Measurements from ENCODE around the gene TRIM47.

TRIM47 gene

GRCh38 chr17:75849279-75849646 lies 29.1 kb downstream of the TRIM47 start:
- H3K27ac ChIP-seq (ENCODE audit: low read length): peak overlapping the region; percentile 31
- H3K27me3 ChIP-seq (ENCODE audit: low read depth, low read length): no peaks in the 10 kb centered on the region
- H3K4me1 ChIP-seq (ENCODE audit: control insufficient read depth in 1 of 2, insufficient read depth in 2 of 2, low read length in 2 of 2): peaks cover 13 to 62% of the 10 kb centered on the region in 2 donors
- no peak overlapping the region for H3K4me3 ChIP-seq (ENCODE audit: low read depth in 1 of 2, low read length in 2 of 2)
- peaks cover 33 to 58% of the 10 kb centered on the region in 2 donors for H3K36me3 ChIP-seq (ENCODE audit: control insufficient read depth in 1 of 2, insufficient read depth in 2 of 2, low read length in 2 of 2)
- no peaks in the 10 kb centered on the region for H3K9me3 ChIP-seq (ENCODE audit: control insufficient read depth in 1 of 2, low read length in 2 of 2)

DNA sequence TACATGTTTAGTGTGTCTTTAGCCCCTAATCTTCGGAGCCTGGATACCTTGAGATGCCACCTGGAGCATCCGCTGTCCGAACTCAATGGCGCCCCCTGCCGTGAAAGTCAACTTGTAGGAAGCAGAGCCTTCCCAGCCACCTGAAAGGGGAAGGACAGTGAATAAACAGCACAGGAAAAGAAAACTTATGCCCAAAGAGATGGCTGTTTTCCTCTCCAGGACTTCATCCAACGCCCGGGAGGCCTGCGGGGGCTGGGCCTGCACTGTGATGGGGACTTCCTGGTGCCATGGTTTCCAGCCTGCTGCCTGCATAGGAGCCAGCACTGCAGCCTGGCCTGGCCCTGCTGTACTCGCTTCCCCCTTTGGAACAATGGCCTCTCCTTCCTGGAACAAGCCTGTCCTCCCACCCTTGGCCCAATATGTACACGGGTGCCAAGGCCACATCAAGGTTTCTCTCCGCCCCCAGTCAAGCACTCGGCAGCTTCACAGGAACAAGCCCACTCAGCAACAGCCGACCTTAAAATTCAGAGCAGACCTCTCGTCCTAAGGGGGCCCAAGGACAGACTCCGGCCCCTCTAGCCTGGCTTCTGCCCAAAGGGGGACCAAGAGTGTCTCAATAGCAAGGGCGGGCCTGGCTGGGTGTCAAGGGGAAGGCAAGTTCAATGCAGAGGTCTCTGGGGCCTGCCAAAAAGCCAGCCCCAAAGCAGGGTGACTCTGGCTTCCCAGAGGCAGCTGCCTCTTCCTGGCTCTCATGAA lies 29.7 kb downstream of the TRIM47 start:
- no peaks in the 10 kb centered on the region for H3K9me3 ChIP-seq (ENCODE audit: control insufficient read depth in 1 of 2, low read length in 2 of 2)
- no peak overlapping the region for H3K4me3 ChIP-seq (ENCODE audit: low read depth in 1 of 2, low read length in 2 of 2)
- H3K4me1 ChIP-seq (ENCODE audit: control insufficient read depth in 1 of 2, insufficient read depth in 2 of 2, low read length in 2 of 2): peaks cover 13 to 56% of the 10 kb centered on the region in 2 donors
- no peaks in the 10 kb centered on the region for H3K27me3 ChIP-seq (ENCODE audit: low read depth, low read length)
- peak overlapping the region; percentile 31 for H3K27ac ChIP-seq (ENCODE audit: low read length)
- peaks cover 33 to 58% of the 10 kb centered on the region in 2 donors for H3K36me3 ChIP-seq (ENCODE audit: control insufficient read depth in 1 of 2, insufficient read depth in 2 of 2, low read length in 2 of 2)

GRCh38 chr17:75847614-75848522 lies 30.5 kb downstream of the TRIM47 start:
- Histone ChIP-seq H3K9me3 (ENCODE audit: control insufficient read depth in 1 of 2, low read length in 2 of 2) (no peaks in the 10 kb centered on the region), H3K36me3 (ENCODE audit: control insufficient read depth in 1 of 2, insufficient read depth in 2 of 2, low read length in 2 of 2) (peaks cover 33 to 58% of the 10 kb centered on the region in 2 donors), H3K27ac (ENCODE audit: low read length) (no peak overlapping the region), H3K27me3 (ENCODE audit: low read depth, low read length) (no peaks in the 10 kb centered on the region), H3K4me1 (ENCODE audit: control insufficient read depth in 1 of 2, insufficient read depth in 2 of 2, low read length in 2 of 2) (peaks cover 13 to 48% of the 10 kb centered on the region in 2 donors), H3K4me3 (ENCODE audit: low read depth in 1 of 2, low read length in 2 of 2) (no peak overlapping the region)

DNA sequence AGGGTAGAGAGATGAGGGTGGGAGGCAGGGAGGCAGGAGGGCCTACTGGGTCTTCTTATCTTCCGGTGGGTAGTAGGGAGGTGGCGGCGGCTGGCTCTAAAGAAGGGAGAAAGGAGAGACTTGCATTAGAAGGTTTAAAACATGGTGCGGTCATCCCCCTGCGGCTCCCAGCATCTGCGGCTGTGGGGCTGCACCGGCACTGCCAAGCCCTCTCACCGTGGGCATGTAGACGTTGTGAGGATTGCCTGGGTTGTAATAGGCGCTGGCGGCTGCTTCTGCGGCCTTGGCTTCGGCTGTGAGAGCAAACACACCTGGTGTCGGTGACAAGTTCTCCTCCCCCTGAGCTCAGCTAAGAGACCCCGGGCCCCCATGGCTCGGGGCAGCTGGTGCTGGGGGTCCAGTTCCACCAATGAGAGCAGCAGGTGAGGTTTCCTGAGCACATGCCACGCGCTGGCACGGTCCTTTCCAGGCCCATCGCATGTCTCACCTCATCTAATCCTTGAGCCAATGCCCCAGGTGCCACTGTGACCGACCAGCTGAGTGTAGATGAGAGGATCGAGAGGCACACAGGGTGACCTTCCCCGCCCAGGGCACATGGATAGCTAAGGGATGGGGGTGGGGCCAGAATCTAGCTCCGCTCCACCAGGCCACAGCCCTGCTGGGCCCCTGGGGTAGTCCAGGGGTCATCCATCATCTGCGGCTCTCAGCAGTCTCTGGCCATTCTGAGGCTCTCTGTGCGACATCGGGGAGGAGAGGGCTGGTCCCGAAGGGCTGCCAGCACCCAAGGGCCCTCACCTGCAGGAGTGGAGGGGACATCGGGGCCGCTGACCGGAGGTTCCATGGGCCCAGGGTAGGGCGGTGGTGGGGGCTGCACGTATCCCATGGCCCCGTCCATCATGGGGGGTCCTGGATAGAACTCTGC lies 31.4 kb downstream of the TRIM47 start:
- H3K4me3 ChIP-seq (ENCODE audit: low read depth in 1 of 2, low read length in 2 of 2): no peak overlapping the region
- H3K27ac ChIP-seq (ENCODE audit: low read length): no peak overlapping the region
- H3K27me3 ChIP-seq (ENCODE audit: low read depth, low read length): no peaks in the 10 kb centered on the region
- no peaks in the 10 kb centered on the region for H3K9me3 ChIP-seq (ENCODE audit: control insufficient read depth in 1 of 2, low read length in 2 of 2)
- peaks cover 13 to 45% of the 10 kb centered on the region in 2 donors for H3K4me1 ChIP-seq (ENCODE audit: control insufficient read depth in 1 of 2, insufficient read depth in 2 of 2, low read length in 2 of 2)
- peaks cover 33 to 58% of the 10 kb centered on the region in 2 donors for H3K36me3 ChIP-seq (ENCODE audit: control insufficient read depth in 1 of 2, insufficient read depth in 2 of 2, low read length in 2 of 2)

DNA sequence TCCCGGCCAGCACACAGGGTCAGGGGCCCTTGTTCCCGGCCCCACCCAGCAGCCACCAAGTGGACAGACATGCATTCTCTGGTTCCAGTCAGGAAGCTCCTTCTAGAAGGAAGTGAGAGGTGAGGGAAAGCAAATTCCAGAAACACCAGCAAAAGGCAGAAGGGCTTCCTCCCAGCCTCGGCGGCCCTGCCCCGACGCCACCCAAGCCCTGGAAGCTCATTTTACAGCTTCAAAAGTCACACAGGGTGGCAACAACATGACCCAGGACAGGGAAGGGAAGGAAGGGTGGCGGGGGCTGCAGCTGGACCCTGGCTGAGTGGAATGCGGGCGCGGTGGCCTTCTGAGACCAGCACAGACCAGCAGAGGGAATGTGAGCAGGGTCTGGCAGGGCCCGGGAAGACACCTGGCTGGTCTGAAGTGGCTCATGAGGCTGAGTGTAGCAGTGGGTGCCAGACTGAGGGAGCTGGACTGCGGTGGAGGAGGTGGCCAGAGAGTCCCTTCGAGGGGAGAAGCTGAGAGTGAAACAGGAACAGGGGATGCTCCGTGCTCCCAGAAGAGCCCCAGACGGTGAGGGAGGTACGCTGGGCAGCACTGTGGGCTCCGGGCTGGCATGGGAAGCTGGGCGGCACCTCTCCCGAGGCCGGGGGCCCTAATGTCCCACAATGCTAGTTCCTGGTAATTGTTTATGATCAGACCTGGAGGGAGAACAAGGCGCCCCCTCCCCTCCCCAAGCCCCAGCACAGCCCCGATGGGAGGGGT lies 32.3 kb downstream of the TRIM47 start:
- no peaks in the 10 kb centered on the region for H3K27me3 ChIP-seq (ENCODE audit: low read depth, low read length)
- no peak overlapping the region for H3K27ac ChIP-seq (ENCODE audit: low read length)
- H3K9me3 ChIP-seq (ENCODE audit: control insufficient read depth in 1 of 2, low read length in 2 of 2): no peaks in the 10 kb centered on the region
- H3K4me1 ChIP-seq (ENCODE audit: control insufficient read depth in 1 of 2, insufficient read depth in 2 of 2, low read length in 2 of 2): peaks cover 13 to 44% of the 10 kb centered on the region in 2 donors
- no peak overlapping the region for H3K4me3 ChIP-seq (ENCODE audit: low read depth in 1 of 2, low read length in 2 of 2)
- peaks cover 28 to 52% of the 10 kb centered on the region in 2 donors for H3K36me3 ChIP-seq (ENCODE audit: control insufficient read depth in 1 of 2, insufficient read depth in 2 of 2, low read length in 2 of 2)

GRCh38 chr17:75845058-75845711 lies 33.2 kb downstream of the TRIM47 start:
- Histone ChIP-seq H3K36me3 (ENCODE audit: control insufficient read depth in 1 of 2, insufficient read depth in 2 of 2, low read length in 2 of 2) (peaks cover 28 to 46% of the 10 kb centered on the region in 2 donors), H3K27me3 (ENCODE audit: low read depth, low read length) (no peaks in the 10 kb centered on the region), H3K4me3 (ENCODE audit: low read depth in 1 of 2, low read length in 2 of 2) (no peak overlapping the region), H3K4me1 (ENCODE audit: control insufficient read depth in 1 of 2, insufficient read depth in 2 of 2, low read length in 2 of 2) (peaks cover 13 to 36% of the 10 kb centered on the region in 2 donors), H3K27ac (ENCODE audit: low read length) (peak overlapping the region; percentile 31), H3K9me3 (ENCODE audit: control insufficient read depth in 1 of 2, low read length in 2 of 2) (no peaks in the 10 kb centered on the region)

DNA sequence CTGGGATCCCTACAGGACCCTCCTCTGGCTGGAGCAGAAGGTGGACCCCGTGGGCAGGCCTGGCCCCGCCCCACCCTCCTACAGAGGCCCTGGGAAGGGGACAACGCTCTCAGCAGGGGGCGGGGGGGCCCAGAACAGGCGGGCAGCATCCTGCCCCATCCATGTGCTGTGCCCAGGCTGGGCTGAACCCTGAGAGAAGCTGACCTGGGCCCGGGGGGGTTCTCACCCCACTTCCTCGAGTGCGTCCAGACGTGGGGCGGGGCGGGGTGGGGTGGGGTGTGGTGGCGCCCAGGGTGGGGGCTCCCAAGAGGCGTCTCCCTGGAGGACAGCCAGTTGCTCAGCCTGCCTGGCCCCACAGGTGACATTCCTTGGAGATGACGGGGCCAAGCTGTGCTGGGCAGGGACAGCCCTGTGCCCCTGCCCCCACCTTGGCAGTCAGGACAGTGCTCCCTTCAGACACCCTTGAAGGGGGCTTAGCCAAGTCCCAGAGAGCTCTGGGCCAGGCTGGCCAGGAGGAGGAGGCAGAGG lies 33.8 kb downstream of the TRIM47 start:
- Histone ChIP-seq H3K4me1 (ENCODE audit: control insufficient read depth in 1 of 2, insufficient read depth in 2 of 2, low read length in 2 of 2) (peaks cover 13 to 32% of the 10 kb centered on the region in 2 donors), H3K4me3 (ENCODE audit: low read depth in 1 of 2, low read length in 2 of 2) (peak overlapping the region; percentile 26 to 30), H3K36me3 (ENCODE audit: control insufficient read depth in 1 of 2, insufficient read depth in 2 of 2, low read length in 2 of 2) (peaks cover 24 to 47% of the 10 kb centered on the region in 2 donors)

DNA sequence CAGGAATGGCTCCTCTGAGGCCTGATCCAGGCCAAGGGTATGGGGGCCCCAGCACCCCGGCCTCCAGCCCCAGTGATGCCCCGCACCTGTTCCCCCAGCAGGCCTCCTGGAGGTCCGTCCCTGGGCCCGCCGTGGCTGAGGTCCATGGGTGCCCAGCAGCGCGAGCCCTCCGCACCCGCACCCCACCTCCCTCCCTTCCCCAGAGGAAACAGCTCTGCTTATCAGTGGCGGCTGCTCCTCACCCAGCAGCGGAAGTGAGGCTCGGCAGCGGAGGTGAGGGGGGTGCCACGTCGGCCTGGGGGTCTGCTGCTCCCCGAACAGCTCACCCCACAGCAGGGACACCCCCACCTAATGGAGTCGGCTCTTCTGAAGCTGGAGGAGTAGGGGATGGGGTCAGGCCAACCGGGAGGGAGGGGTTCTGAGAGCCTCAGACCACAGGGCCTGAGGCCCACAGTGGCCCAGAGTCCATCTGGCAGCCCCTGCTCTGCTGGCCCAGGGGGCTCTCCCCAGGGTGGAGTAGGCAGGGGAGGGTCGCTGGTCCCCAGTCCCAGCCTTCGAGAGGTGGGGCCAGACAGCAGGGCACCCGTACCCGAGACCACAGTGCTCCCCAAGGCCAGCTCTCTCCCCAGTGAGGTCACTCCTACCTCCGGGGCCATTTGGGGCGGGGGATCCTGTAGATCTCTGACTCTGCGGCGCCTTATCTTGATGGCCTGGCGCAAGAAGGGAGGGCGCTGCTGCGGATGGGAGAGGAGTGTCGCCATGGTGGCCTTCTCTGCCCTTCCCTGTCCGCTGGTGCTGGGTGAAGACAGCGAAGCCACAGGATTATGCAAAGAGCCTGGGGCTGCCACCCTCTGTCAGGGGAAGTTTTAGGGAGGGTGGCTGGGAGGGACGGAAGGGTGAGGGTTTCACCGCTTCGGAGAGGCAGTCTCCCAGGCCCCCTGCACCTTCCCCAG lies 34.5 kb downstream of the TRIM47 start, which contains the start of gene UNC13D:
UNC13D (minus strand) TSS at position 828 of the 953 bp plus-strand sequence; CDS start at position 761, 67 bp downstream.
- H3K9me3 ChIP-seq (ENCODE audit: control insufficient read depth in 1 of 2, low read length in 2 of 2): no peaks in the 10 kb centered on the region
- H3K4me3 ChIP-seq (ENCODE audit: low read depth in 1 of 2, low read length in 2 of 2): peak within 1 kb of the TSS; percentile 26 to 30
- H3K27me3 ChIP-seq (ENCODE audit: low read depth, low read length): no peaks in the 10 kb centered on the region
- H3K4me1 ChIP-seq (ENCODE audit: control insufficient read depth in 1 of 2, insufficient read depth in 2 of 2, low read length in 2 of 2): peaks cover 13 to 24% of the 10 kb centered on the region in 2 donors
- H3K27ac ChIP-seq (ENCODE audit: low read length): peak within 1 kb of the TSS; percentile 51
- H3K36me3 ChIP-seq (ENCODE audit: control insufficient read depth in 1 of 2, insufficient read depth in 2 of 2, low read length in 2 of 2): peaks cover 19 to 39% of the 10 kb centered on the region in 2 donors

More for the DNA sequence above, 33.8 kb downstream of the TRIM47 start:
- Histone ChIP-seq H3K9me3 (ENCODE audit: control insufficient read depth in 1 of 2, low read length in 2 of 2) (no peaks in the 10 kb centered on the region), H3K27ac (ENCODE audit: low read length) (peak overlapping the region; percentile 31), H3K27me3 (ENCODE audit: low read depth, low read length) (no peaks in the 10 kb centered on the region)

- Histone ChIP-seq H3K4me3 (ENCODE audit: low read depth in 1 of 2, low read length in 2 of 2) (peak overlapping the region in 1 of 2 donors; percentile 26), H3K9me3 (ENCODE audit: control insufficient read depth in 1 of 2, low read length in 2 of 2) (no peaks in the 10 kb centered on the region), H3K27ac (ENCODE audit: low read length) (no peak overlapping the region), H3K27me3 (ENCODE audit: low read depth, low read length) (no peaks in the 10 kb centered on the region), H3K36me3 (ENCODE audit: control insufficient read depth in 1 of 2, insufficient read depth in 2 of 2, low read length in 2 of 2) (peaks cover 15 to 38% of the 10 kb centered on the region in 2 donors), H3K4me1 (ENCODE audit: control insufficient read depth in 1 of 2, insufficient read depth in 2 of 2, low read length in 2 of 2) (peaks cover 13 to 20% of the 10 kb centered on the region in 2 donors)
Measured at GRCh38 chr17:75842963-75843576, 35.3 kb downstream of the TRIM47 start.
